GM19240 (cell line): ENCODE data around the gene APBA2.

Source experiments
- DNase-seq: peaks from one replicate; pipeline ENCODE4 v3.0.0; 2011; ENCODE audit warnings: low spot score; ENCODE audit not compliant: insufficient read length

Gene APBA2

GRCh38 chr15:29101491-29101890 lies 215.7 kb downstream of the APBA2 start:
- DNase-seq = no peak

GRCh38 chr15:29102173-29102794 lies 216.5 kb downstream of the APBA2 start:
- DNase-seq = peak; percentile 55

- no peak for DNase-seq
Observed at GRCh38 chr15:29102911-29103823, 217.4 kb downstream of the APBA2 start.

GRCh38 chr15:29103824-29104565 lies 218.2 kb downstream of the APBA2 start:
- no peak for DNase-seq

GRCh38 chr15:29104566-29104880 lies 218.7 kb downstream of the APBA2 start:
- DNase-seq = no peak

GRCh38 chr15:29105151-29105854 lies 219.5 kb downstream of the APBA2 start:
- DNase-seq = no peak

- DNase-seq = no peak
Observed at GRCh38 chr15:29106116-29106515, 220.3 kb downstream of the APBA2 start.

- no peak for DNase-seq
Observed at GRCh38 chr15:29106551-29107290, 220.9 kb downstream of the APBA2 start.

GRCh38 chr15:29107291-29107890 lies 221.6 kb downstream of the APBA2 start:
- no peak for DNase-seq

GRCh38 chr15:29107971-29108645 lies 222.3 kb downstream of the APBA2 start:
- DNase-seq = no peak

- DNase-seq = no peak
Observed at GRCh38 chr15:29109762-29110161, 224.0 kb downstream of the APBA2 start.

- no peak for DNase-seq
Observed at GRCh38 chr15:29110176-29110575, 224.4 kb downstream of the APBA2 start.

GRCh38 chr15:29110733-29111132 lies 225.0 kb downstream of the APBA2 start:
- DNase-seq = no peak

GRCh38 chr15:29111705-29112281 lies 226.0 kb downstream of the APBA2 start:
- DNase-seq = no peak

- no peak for DNase-seq
Observed at GRCh38 chr15:29113336-29114220, 227.8 kb downstream of the APBA2 start.

- DNase-seq = no peak
Observed at GRCh38 chr15:29114221-29115092, 228.7 kb downstream of the APBA2 start.
